Neural cell (in vitro differentiated cells): ENCODE measurements around the gene CD200R1L. TPM values are rescaled to one million over a fixed set of nuclear protein-coding genes. Genes with fewer than 3 reads are reported as not detected.

Experiments
- H2AFZ ChIP-seq: fragments of 200-600, 300-800 bp; sonication (generic), shearing (Covaris generic); 2 replicates; pipeline ENCODE4 v1.6.0; 2014; ENCODE audit warnings: low read depth, mild to moderate bottlenecking, antibody characterized with exemption, low read length, moderate library complexity
- H3F3A ChIP-seq: fragments of 200-600 bp; shearing (Covaris generic); 2 replicates; pipeline ENCODE4 v1.6.1; 2016; ENCODE audit warnings: mild to moderate bottlenecking, moderate library complexity, mixed read lengths, antibody characterized with exemption, low read length; ENCODE audit not compliant: insufficient read depth, poor library complexity, severe bottlenecking
- H3K27ac ChIP-seq: fragments of 200-600, 300-800 bp; sonication (generic), shearing (Covaris generic); 2 replicates; pipeline ENCODE4 v1.5.1; 2014; ENCODE audit warnings: mild to moderate bottlenecking, low read length, moderate library complexity
- H3K27me3 ChIP-seq: fragments of 300-800, 200-600 bp; sonication (generic), shearing (Covaris generic); 2 replicates; pipeline ENCODE4 v1.6.0; 2014; ENCODE audit warnings: mild to moderate bottlenecking, low read depth, low read length, moderate library complexity; ENCODE audit not compliant: insufficient read depth
- H3K36me3 ChIP-seq: fragments of 300-800, 200-600 bp; sonication (generic), shearing (Covaris generic); 2 replicates; pipeline ENCODE4 v1.5.1; 2014; ENCODE audit warnings: mild to moderate bottlenecking, antibody characterized with exemption, low read length, moderate library complexity; ENCODE audit not compliant: insufficient read depth
- H3K4me2 ChIP-seq: fragments of 300-800, 200-600 bp; sonication (generic), shearing (Covaris generic); 2 replicates; pipeline ENCODE4 v1.6.0; 2014; ENCODE audit warnings: mild to moderate bottlenecking, low read length
- H3K4me3 ChIP-seq: fragments of 300-800, 200-600 bp; sonication (generic), shearing (Covaris generic); 2 replicates; pipeline ENCODE4 v1.5.1; 2014; ENCODE audit warnings: mild to moderate bottlenecking, low read length, moderate library complexity
- H3K79me2 ChIP-seq: fragments of 200-600 bp; shearing (Covaris generic); replicated peaks from 2 replicates; pipeline ENCODE4 v1.6.0; 2014; ENCODE audit warnings: mild to moderate bottlenecking, low read length, moderate library complexity; ENCODE audit not compliant: insufficient read depth
- H3K9ac ChIP-seq: fragments of 300-800, 200-600 bp; sonication (generic), shearing (Covaris generic); 2 replicates; pipeline ENCODE4 v1.6.1; 2016; ENCODE audit warnings: mild to moderate bottlenecking, low read length, mixed read lengths
- H3K9me2 ChIP-seq: fragments of 200-600 bp; shearing (Covaris generic); 2 replicates; pipeline ENCODE4 v1.6.1; 2016; ENCODE audit warnings: mild to moderate bottlenecking, low read length, mixed read lengths; ENCODE audit not compliant: insufficient read depth
- H3K9me3 ChIP-seq: fragments of 200-600, 300-800 bp; sonication (generic), shearing (Covaris generic); 2 replicates; pipeline ENCODE4 v1.6.1; 2016; ENCODE audit warnings: mild to moderate bottlenecking, mixed run types, low read length, moderate library complexity, mixed read lengths
- H4K20me1 ChIP-seq: fragments of 200-600 bp; shearing (Covaris generic); 2 replicates; pipeline ENCODE4 v1.6.1; 2016; ENCODE audit warnings: mild to moderate bottlenecking, mixed run types; ENCODE audit not compliant: insufficient read depth
- EP300 ChIP-seq: fragments of 450-650 bp; conservative IDR thresholded peaks from 2 replicates; pipeline ENCODE4 v1.6.1; 2014; ENCODE audit warnings: antibody characterized with exemption, mild to moderate bottlenecking, moderate library complexity; ENCODE audit not compliant: poor library complexity, severe bottlenecking
- EZH2 ChIP-seq: fragments of 200-600, 300-800 bp; shearing (Covaris generic), sonication (generic); IDR thresholded peaks from 2 replicates; pipeline ENCODE4 v1.6.1; 2014; ENCODE audit warnings: antibody characterized with exemption, low read length, borderline replicate concordance, mild to moderate bottlenecking; ENCODE audit not compliant: insufficient read depth, poor library complexity, severe bottlenecking
- MXI1 ChIP-seq: fragments of 450-650 bp; conservative IDR thresholded peaks from 2 replicates; pipeline ENCODE4 v1.6.1; 2014; ENCODE audit warnings: antibody characterized with exemption, mild to moderate bottlenecking; ENCODE audit not compliant: poor library complexity, severe bottlenecking
- POLR2AphosphoS5 ChIP-seq: IDR thresholded peaks from 2 replicates; pipeline ENCODE4 v1.6.1; 2012
- RAD21 ChIP-seq: fragments of 450-650 bp; conservative IDR thresholded peaks from 2 replicates; pipeline ENCODE4 v1.6.1; 2014; ENCODE audit warnings: antibody characterized with exemption, mild to moderate bottlenecking, moderate library complexity
- TAF1 ChIP-seq: IDR thresholded peaks from 2 replicates; pipeline ENCODE4 v1.6.1; 2012; ENCODE audit warnings: low read depth
- polyA plus RNA-seq: library from polyadenylated mRNA; depleted of rRNA; stranded (reverse); fragments of >200 nt; gene quantifications from 2 replicates; pipeline ENCODE4 v1.2.3, GENCODE V29; 2014
- TF ChIP-seq, protein P1 (sequence below): IDR thresholded peaks from 2 replicates; pipeline ENCODE4 v1.6.1; 2012; ENCODE audit warnings: borderline replicate concordance
- TF ChIP-seq, protein P2 (sequence below): fragments of 450-650 bp; IDR thresholded peaks from 2 replicates; pipeline ENCODE4 v1.5.1; 2014; ENCODE audit warnings: antibody characterized with exemption, mild to moderate bottlenecking, moderate library complexity; ENCODE audit not compliant: poor library complexity, severe bottlenecking

CD200R1L gene
- polyA plus RNA-seq, 1 donor from 2014 or later, result not detected

DNA sequence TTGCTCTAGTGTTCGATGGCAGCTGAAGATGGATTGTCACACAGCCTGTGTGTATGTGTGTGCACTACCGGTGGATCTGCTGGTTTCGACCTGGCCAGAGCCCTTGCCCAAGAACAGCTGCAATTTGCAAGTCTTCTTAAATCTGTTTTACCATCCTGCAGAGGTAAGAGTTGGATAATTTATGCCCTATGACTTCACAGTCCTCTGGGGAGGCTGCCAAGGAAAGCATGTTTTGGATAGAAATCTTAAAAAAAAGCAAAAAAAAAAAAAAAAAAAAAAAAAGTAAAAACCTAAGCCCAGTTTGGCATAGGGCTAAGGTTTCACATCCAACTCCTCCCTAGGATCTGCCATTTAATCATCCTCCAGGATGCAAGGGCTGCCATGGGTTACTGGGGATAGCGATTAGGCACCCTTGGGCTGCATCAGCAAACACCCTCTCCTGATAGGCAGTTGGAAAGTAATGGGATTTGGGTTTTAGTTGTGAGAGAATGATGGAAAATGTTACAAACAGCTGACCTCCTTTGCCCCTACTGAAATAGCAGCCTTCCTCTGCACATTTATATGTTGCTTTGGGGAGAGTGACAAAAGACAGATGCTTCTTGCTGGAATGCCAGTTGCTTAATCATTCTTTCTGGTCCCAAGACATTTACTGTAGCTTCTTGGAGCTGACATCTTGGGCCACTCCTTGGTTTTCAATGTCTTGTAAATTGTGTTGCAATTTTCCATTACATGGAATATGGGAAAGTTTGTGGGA is 35.4 kb downstream of the CD200R1L start:
- Histone ChIP-seq H3K9ac (no peak overlapping the region), H3K36me3 (no peaks in the 10 kb centered on the region), H3F3A (no peaks in the 10 kb centered on the region), H3K4me3 (no peak overlapping the region), H3K4me2 (no peak overlapping the region), H3K9me3 (no peaks in the 10 kb centered on the region), H3K27me3 (no peaks in the 10 kb centered on the region), H3K9me2 (no peaks in the 10 kb centered on the region), H4K20me1 (no peaks in the 10 kb centered on the region), H3K79me2 (no peaks in the 10 kb centered on the region), H2AFZ (no peak overlapping the region), H3K27ac (no peak overlapping the region)
- no peak for TF ChIP-seq EZH2
- TF ChIP-seq, protein P1, sequence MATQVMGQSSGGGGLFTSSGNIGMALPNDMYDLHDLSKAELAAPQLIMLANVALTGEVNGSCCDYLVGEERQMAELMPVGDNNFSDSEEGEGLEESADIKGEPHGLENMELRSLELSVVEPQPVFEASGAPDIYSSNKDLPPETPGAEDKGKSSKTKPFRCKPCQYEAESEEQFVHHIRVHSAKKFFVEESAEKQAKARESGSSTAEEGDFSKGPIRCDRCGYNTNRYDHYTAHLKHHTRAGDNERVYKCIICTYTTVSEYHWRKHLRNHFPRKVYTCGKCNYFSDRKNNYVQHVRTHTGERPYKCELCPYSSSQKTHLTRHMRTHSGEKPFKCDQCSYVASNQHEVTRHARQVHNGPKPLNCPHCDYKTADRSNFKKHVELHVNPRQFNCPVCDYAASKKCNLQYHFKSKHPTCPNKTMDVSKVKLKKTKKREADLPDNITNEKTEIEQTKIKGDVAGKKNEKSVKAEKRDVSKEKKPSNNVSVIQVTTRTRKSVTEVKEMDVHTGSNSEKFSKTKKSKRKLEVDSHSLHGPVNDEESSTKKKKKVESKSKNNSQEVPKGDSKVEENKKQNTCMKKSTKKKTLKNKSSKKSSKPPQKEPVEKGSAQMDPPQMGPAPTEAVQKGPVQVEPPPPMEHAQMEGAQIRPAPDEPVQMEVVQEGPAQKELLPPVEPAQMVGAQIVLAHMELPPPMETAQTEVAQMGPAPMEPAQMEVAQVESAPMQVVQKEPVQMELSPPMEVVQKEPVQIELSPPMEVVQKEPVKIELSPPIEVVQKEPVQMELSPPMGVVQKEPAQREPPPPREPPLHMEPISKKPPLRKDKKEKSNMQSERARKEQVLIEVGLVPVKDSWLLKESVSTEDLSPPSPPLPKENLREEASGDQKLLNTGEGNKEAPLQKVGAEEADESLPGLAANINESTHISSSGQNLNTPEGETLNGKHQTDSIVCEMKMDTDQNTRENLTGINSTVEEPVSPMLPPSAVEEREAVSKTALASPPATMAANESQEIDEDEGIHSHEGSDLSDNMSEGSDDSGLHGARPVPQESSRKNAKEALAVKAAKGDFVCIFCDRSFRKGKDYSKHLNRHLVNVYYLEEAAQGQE, result no peak
- TF ChIP-seq EP300, result no peak
- no peak for TF ChIP-seq POLR2AphosphoS5
- TF ChIP-seq MXI1, result no peak

DNA sequence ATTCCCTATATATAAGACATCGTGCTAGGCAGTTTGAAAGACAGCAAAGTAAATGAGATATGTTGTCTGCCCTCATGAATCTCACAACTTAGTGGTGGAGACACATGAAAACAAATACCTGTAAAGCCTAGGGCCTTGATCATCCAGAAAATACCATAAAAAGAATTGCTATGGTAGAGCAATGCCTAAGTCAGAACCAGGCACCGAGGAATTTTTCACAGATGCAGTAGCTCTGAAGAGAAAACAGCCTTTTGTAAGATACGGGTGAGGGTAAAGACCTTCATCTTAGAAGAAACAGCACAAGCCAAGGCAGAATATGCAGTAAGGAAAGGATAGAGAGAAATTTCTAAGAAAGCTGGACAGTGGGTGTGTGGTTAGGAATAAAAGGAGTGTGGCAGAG is 36.1 kb downstream of the CD200R1L start:
- H4K20me1 ChIP-seq, result no peaks in the 10 kb centered on the region
- H3K9me2 ChIP-seq, result no peaks in the 10 kb centered on the region
- no peaks in the 10 kb centered on the region for H3K9me3 ChIP-seq
- H3K9ac ChIP-seq, result no peak overlapping the region
- no peak overlapping the region for H3K4me2 ChIP-seq
- no peak overlapping the region for H3K4me3 ChIP-seq
- TF ChIP-seq RAD21 (no peak), MXI1 (no peak), POLR2AphosphoS5 (no peak), TAF1 (no peak), EZH2 (no peak), EP300 (no peak)
- TF ChIP-seq, protein P2, sequence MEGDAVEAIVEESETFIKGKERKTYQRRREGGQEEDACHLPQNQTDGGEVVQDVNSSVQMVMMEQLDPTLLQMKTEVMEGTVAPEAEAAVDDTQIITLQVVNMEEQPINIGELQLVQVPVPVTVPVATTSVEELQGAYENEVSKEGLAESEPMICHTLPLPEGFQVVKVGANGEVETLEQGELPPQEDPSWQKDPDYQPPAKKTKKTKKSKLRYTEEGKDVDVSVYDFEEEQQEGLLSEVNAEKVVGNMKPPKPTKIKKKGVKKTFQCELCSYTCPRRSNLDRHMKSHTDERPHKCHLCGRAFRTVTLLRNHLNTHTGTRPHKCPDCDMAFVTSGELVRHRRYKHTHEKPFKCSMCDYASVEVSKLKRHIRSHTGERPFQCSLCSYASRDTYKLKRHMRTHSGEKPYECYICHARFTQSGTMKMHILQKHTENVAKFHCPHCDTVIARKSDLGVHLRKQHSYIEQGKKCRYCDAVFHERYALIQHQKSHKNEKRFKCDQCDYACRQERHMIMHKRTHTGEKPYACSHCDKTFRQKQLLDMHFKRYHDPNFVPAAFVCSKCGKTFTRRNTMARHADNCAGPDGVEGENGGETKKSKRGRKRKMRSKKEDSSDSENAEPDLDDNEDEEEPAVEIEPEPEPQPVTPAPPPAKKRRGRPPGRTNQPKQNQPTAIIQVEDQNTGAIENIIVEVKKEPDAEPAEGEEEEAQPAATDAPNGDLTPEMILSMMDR, result no peak
- TF ChIP-seq, protein P1, result no peak
- H3K27me3 ChIP-seq, result no peaks in the 10 kb centered on the region
- no peaks in the 10 kb centered on the region for H3F3A ChIP-seq
- H3K27ac ChIP-seq, result no peak overlapping the region
- H3K36me3 ChIP-seq, result no peaks in the 10 kb centered on the region
- H2AFZ ChIP-seq, result no peak overlapping the region
- no peaks in the 10 kb centered on the region for H3K79me2 ChIP-seq
